Measurements from ENCODE around the gene SEH1L. TPM values are rescaled to one million over a fixed set of nuclear protein-coding genes. Genes with fewer than 3 reads are reported as not detected.

SEH1L gene
- total RNA-seq, 2 donors from 2014 or later: 32.4 to 35.9 TPM

GRCh38 chr18:13014232-13014631 is 66.4 kb downstream of the SEH1L start:
- Mint-ChIP-seq H3K4me1 (peaks cover 5% of the 10 kb centered on the region), H3K36me3 (ENCODE audit: low read depth) (peaks cover 3% of the 10 kb centered on the region), H3K27me3 (no peaks in the 10 kb centered on the region), H3K4me3 (no peak overlapping the region), H3K27ac (no peak overlapping the region)
- ATAC-seq: no peak
- H3K9me3 ChIP-seq (ENCODE audit: control insufficient read depth, low read length, poor library complexity, severe bottlenecking): no peaks in the 10 kb centered on the region
- DNase-seq: no peak

GRCh38 chr18:13014818-13015217 is 67.0 kb downstream of the SEH1L start:
- Mint-ChIP-seq H3K4me3 (no peak overlapping the region), H3K27ac (no peak overlapping the region), H3K36me3 (ENCODE audit: low read depth) (peaks cover 3% of the 10 kb centered on the region), H3K4me1 (peaks cover 5% of the 10 kb centered on the region), H3K27me3 (no peaks in the 10 kb centered on the region)
- no peak for ATAC-seq
- no peak for DNase-seq
- H3K9me3 ChIP-seq (ENCODE audit: control insufficient read depth, low read length, poor library complexity, severe bottlenecking): no peaks in the 10 kb centered on the region

GRCh38 chr18:13017247-13017875 is 69.5 kb downstream of the SEH1L start:
- Mint-ChIP-seq H3K27ac (peak overlapping the region; percentile 29), H3K36me3 (ENCODE audit: low read depth) (peaks cover 8% of the 10 kb centered on the region), H3K4me1 (peaks cover 15% of the 10 kb centered on the region), H3K4me3 (no peak overlapping the region), H3K27me3 (no peaks in the 10 kb centered on the region)
- DNase-seq: no peak
- no peaks in the 10 kb centered on the region for H3K9me3 ChIP-seq (ENCODE audit: control insufficient read depth, low read length, poor library complexity, severe bottlenecking)
- ATAC-seq: no peak

GRCh38 chr18:13018374-13018773 is 70.6 kb downstream of the SEH1L start:
- no peak overlapping the region for H3K27ac Mint-ChIP-seq
- H3K36me3 Mint-ChIP-seq (ENCODE audit: low read depth): peaks cover 8% of the 10 kb centered on the region

DNA sequence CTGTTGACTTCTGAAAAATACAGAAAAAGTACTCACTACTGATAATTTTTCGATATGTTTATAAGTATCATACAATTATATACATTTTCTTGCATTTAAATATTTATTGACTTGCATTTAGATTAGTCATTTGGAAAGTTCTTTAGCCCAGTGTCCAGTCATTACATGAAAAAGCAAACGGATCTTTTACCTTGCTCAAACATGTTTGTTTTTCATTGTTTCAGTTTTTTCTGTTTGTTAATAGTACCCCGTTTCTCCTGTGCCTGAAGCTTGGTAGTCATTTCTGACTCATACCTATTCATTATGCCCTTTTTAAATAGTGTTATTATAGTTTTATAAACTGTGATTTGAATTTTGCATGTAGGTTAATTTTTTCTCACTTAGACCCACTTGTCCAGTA is 71.5 kb downstream of the SEH1L start:
- peaks cover 15% of the 10 kb centered on the region for H3K4me1 Mint-ChIP-seq
- no peaks in the 10 kb centered on the region for H3K9me3 ChIP-seq (ENCODE audit: control insufficient read depth, low read length, poor library complexity, severe bottlenecking)
- H3K4me3 Mint-ChIP-seq: no peak overlapping the region
- no peak for ATAC-seq
- H3K27ac Mint-ChIP-seq: no peak overlapping the region
- H3K36me3 Mint-ChIP-seq (ENCODE audit: low read depth): peaks cover 15% of the 10 kb centered on the region
- no peaks in the 10 kb centered on the region for H3K27me3 Mint-ChIP-seq
- DNase-seq: no peak

More at GRCh38 chr18:13018374-13018773, 70.6 kb downstream of the SEH1L start:
- no peaks in the 10 kb centered on the region for H3K9me3 ChIP-seq (ENCODE audit: control insufficient read depth, low read length, poor library complexity, severe bottlenecking)
- Mint-ChIP-seq H3K27me3 (no peaks in the 10 kb centered on the region), H3K4me1 (peaks cover 15% of the 10 kb centered on the region), H3K4me3 (no peak overlapping the region)
- no peak for ATAC-seq
- no peak for DNase-seq

DNA sequence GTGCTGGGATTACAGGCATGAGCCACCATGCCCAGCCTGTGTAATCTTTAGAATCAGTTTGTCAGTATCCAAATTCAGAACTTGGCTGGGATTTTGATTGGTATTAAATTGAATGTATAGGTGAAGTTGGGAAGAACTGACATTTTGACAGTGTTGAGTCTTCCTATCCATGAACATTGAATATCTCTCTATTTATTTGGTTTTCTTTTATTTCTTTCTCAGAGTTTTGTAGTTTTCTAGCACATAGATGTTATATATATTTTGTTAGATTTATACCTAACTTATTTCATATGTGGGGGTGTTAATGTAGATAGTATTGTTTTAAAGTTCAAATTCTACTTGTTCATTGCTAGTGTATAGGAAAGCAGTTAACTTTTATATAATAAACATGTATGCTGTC is 74.8 kb downstream of the SEH1L start:
- H3K9me3 ChIP-seq (ENCODE audit: control insufficient read depth, low read length, poor library complexity, severe bottlenecking): no peaks in the 10 kb centered on the region
- Mint-ChIP-seq H3K4me3 (no peak overlapping the region), H3K27ac (no peak overlapping the region), H3K36me3 (ENCODE audit: low read depth) (peaks cover 24% of the 10 kb centered on the region), H3K27me3 (no peaks in the 10 kb centered on the region), H3K4me1 (peaks cover 21% of the 10 kb centered on the region)
- no peak for ATAC-seq
- no peak for DNase-seq

DNA sequence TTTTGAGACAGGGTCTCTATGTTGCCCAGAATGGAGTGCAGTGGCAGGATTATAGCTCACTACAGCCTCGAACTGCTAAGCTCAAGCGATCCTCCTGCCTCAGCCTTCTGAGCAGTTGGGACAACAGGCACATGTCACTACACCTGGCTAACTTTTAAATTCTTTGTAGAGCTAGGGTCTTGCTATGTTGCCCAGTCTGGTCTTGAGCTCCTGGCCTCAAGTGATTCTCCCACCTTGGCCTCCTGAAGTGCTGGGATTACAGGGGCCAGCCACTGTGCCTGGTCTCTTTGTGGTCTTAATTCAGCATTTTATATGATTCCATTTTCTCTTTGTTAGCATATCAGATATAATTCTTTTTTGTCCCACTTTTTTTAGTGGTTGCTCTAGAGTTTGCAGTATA is 77.4 kb downstream of the SEH1L start:
- Mint-ChIP-seq H3K27me3 (no peaks in the 10 kb centered on the region), H3K4me1 (peaks cover 21% of the 10 kb centered on the region), H3K27ac (no peak overlapping the region), H3K4me3 (no peak overlapping the region), H3K36me3 (ENCODE audit: low read depth) (peaks cover 22% of the 10 kb centered on the region)
- DNase-seq: no peak
- H3K9me3 ChIP-seq (ENCODE audit: control insufficient read depth, low read length, poor library complexity, severe bottlenecking): no peaks in the 10 kb centered on the region
- no peak for ATAC-seq

- ATAC-seq (no peak), DNase-seq (no peak)
- peaks cover 23% of the 10 kb centered on the region for H3K36me3 Mint-ChIP-seq (ENCODE audit: low read depth)
- H3K9me3 ChIP-seq (ENCODE audit: control insufficient read depth, low read length, poor library complexity, severe bottlenecking): no peaks in the 10 kb centered on the region
- H3K4me1 Mint-ChIP-seq: peaks cover 14% of the 10 kb centered on the region
- H3K27me3 Mint-ChIP-seq: no peaks in the 10 kb centered on the region
- H3K27ac Mint-ChIP-seq: no peak overlapping the region
- no peak overlapping the region for H3K4me3 Mint-ChIP-seq
Observed at GRCh38 chr18:13026583-13027270, 78.9 kb downstream of the SEH1L start.

GRCh38 chr18:13028869-13029268 is 81.1 kb downstream of the SEH1L start:
- no peak overlapping the region for H3K4me3 Mint-ChIP-seq
- DNase-seq: no peak
- H3K9me3 ChIP-seq (ENCODE audit: control insufficient read depth, low read length, poor library complexity, severe bottlenecking): no peaks in the 10 kb centered on the region
- H3K27me3 Mint-ChIP-seq: no peaks in the 10 kb centered on the region
- H3K27ac Mint-ChIP-seq: no peak overlapping the region
- peaks cover 13% of the 10 kb centered on the region for H3K4me1 Mint-ChIP-seq
- ATAC-seq: no peak
- peaks cover 23% of the 10 kb centered on the region for H3K36me3 Mint-ChIP-seq (ENCODE audit: low read depth)

DNA sequence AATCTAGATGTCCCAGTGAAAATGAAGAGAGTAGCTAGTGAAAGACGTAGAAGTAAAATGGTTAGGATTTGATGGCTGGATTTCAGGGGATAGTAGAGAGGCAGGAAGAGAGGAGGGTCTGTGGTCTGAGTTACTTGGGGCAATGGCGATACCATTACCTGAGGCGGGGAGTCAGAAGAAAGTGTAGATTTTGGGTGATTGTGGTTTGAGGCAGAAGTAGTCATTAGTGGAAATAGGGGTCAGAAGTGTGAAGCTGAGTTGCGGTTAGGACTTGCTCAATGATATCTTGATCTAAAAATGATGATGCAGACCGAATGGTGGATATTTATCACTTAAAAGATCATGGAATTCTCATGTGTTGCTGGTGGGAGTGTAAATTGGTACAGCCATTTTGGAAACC is 84.4 kb downstream of the SEH1L start:
- Mint-ChIP-seq H3K36me3 (ENCODE audit: low read depth) (peaks cover 16% of the 10 kb centered on the region), H3K27ac (no peak overlapping the region), H3K27me3 (no peaks in the 10 kb centered on the region), H3K4me3 (no peak overlapping the region), H3K4me1 (peaks cover 5% of the 10 kb centered on the region)
- DNase-seq (no peak), ATAC-seq (no peak)
- H3K9me3 ChIP-seq (ENCODE audit: control insufficient read depth, low read length, poor library complexity, severe bottlenecking): no peaks in the 10 kb centered on the region

GRCh38 chr18:13035249-13035914 is 87.6 kb downstream of the SEH1L start:
- Mint-ChIP-seq H3K4me3 (no peak overlapping the region), H3K4me1 (peaks cover 14% of the 10 kb centered on the region), H3K27me3 (no peaks in the 10 kb centered on the region), H3K27ac (no peak overlapping the region), H3K36me3 (ENCODE audit: low read depth) (peaks cover 19% of the 10 kb centered on the region)
- H3K9me3 ChIP-seq (ENCODE audit: control insufficient read depth, low read length, poor library complexity, severe bottlenecking): no peaks in the 10 kb centered on the region
- no peak for DNase-seq
- ATAC-seq: no peak

DNA sequence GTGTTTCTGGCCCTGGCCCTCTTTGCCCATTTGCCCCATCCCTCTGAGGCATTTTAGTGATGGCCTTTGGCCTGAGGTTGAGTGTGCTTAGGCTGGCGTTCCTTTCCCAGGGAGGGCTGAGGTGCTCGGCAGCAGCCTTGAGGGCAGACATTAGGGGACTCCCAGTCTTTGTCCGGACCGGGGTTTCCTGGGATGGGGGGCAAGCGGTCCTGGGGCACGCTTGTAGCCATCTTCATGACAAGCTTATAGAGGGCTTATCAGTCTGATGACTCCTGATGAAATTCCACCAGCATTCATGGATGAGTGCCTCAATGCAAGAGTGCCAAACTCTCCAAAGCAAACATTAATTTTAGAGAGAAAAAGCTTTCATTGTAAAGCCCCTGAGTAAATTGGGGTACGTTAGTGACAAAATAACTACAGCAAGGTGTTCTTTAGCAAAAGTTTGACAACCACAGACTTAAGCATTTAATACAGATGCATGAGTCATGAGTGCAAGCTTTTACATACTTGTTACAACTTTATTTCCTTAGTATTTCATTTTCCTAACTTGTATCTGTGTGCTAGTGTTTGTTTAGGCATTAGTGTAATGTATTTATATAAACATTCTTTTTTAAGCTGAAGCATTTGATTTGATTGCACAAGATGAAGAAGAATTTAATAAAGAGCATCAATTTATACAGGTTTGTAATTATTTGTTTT is 89.0 kb downstream of the SEH1L start:
- H3K4me1 Mint-ChIP-seq: peaks cover 14% of the 10 kb centered on the region
- DNase-seq (no peak), ATAC-seq (no peak)
- no peaks in the 10 kb centered on the region for H3K9me3 ChIP-seq (ENCODE audit: control insufficient read depth, low read length, poor library complexity, severe bottlenecking)
- H3K36me3 Mint-ChIP-seq (ENCODE audit: low read depth): peaks cover 12% of the 10 kb centered on the region
- no peak overlapping the region for H3K27ac Mint-ChIP-seq
- H3K4me3 Mint-ChIP-seq: no peak overlapping the region
- H3K27me3 Mint-ChIP-seq: no peaks in the 10 kb centered on the region

All from T-helper 17 cell (primary cell).